ENCODE data around the gene NUP205.
A peak's percentile ranks its signal among the peaks of the same experiment; 100 is the strongest.

NUP205 gene

DNA sequence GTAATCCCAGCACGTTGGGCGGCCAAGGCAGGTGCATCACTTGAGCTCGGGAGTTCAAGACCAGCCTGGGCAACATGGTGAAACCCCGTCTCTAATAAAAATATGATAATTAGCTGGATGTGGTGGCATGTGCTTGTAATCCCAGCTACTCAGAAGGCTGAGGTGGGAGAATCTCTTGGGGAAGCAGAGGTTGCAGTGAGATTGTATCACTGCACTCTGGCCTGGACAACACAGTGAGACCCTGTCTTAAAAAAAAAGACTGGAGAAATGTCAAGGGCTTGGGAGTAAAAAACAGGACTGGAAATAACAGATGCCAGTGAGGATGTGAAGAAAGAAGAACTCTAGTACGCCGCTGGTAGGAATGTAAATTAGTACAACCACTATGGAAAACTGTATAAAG is 16.7 kb upstream of the NUP205 start:
- WGBS, result 97% methylated on average over 6 of the region's 6 CpGs
- Histone ChIP-seq H3K4me1 (ENCODE audit: insufficient read depth, low read length) (0 out of 2 replicates have a peak, but pooled peaks cover 2% of the 10 kb centered on the region), H3K36me3 (ENCODE audit: insufficient read depth, low read length) (no peaks in the 10 kb centered on the region), H3K9ac (ENCODE audit: low read depth, low read length) (no peak overlapping the region), H3K27ac (ENCODE audit: low read depth, low read length) (no peak overlapping the region), H3K9me3 (ENCODE audit: insufficient read depth, low read depth, low read length) (no peaks in the 10 kb centered on the region), H3K4me3 (ENCODE audit: low read length) (no peak overlapping the region), H3K27me3 (ENCODE audit: insufficient read depth, low read length) (no peaks in the 10 kb centered on the region)

DNA sequence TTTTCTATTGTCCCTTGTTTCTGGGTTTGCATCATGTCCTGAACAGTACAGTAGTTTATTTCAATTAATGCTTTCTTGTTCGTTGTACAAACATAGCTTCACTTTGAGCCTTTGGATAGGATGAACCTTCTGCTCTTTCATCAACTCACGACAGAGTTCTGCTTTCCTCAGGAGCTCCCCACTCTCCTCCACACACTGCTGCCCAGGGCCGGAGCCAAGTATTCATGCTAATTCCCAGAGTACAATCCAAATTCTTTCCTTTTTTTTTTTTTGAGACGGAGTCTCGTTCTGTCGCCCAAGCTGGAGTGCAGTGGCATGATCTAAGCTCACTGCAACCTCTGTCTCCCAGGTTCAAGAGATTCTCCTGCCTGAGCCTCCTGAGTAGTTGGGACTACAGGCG is 7.5 kb upstream of the NUP205 start:
- 91% methylated on average over 7 of the region's 7 CpGs for WGBS
- H3K9ac ChIP-seq (ENCODE audit: low read depth, low read length), result no peak overlapping the region
- no peaks in the 10 kb centered on the region for H3K36me3 ChIP-seq (ENCODE audit: insufficient read depth, low read length)
- no peaks in the 10 kb centered on the region for H3K27me3 ChIP-seq (ENCODE audit: insufficient read depth, low read length)
- H3K9me3 ChIP-seq (ENCODE audit: insufficient read depth, low read depth, low read length), result no peaks in the 10 kb centered on the region
- no peak overlapping the region for H3K27ac ChIP-seq (ENCODE audit: low read depth, low read length)
- H3K4me1 ChIP-seq (ENCODE audit: insufficient read depth, low read length), result no peaks in the 10 kb centered on the region
- no peak overlapping the region for H3K4me3 ChIP-seq (ENCODE audit: low read length)

DNA sequence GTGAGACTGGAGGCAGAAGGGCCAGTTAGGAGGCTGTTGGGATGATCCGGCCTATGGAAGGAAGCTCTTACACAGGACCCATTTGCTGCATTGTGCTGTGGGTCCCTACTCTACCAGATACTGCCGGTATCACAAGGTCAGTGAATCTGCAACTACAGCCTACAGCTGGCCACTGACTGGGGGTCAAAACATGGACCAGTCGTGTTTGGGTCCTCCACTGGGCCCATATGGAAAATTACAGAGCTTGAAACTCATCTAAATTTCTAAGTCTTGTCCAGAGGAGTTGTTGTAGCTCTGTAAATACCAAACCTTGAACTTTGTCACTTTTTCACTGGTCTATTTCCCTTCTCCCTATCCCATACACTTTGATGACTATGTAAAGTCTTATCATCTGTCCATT is 5.6 kb upstream of the NUP205 start:
- Histone ChIP-seq H3K4me1 (ENCODE audit: insufficient read depth, low read length) (no peaks in the 10 kb centered on the region), H3K9me3 (ENCODE audit: insufficient read depth, low read depth, low read length) (no peaks in the 10 kb centered on the region), H3K27ac (ENCODE audit: low read depth, low read length) (no peak overlapping the region), H3K9ac (ENCODE audit: low read depth, low read length) (no peak overlapping the region), H3K4me3 (ENCODE audit: low read length) (no peak overlapping the region), H3K27me3 (ENCODE audit: insufficient read depth, low read length) (no peaks in the 10 kb centered on the region), H3K36me3 (ENCODE audit: insufficient read depth, low read length) (no peaks in the 10 kb centered on the region)
- WGBS, result 61% methylated on average over 3 of the region's 3 CpGs

DNA sequence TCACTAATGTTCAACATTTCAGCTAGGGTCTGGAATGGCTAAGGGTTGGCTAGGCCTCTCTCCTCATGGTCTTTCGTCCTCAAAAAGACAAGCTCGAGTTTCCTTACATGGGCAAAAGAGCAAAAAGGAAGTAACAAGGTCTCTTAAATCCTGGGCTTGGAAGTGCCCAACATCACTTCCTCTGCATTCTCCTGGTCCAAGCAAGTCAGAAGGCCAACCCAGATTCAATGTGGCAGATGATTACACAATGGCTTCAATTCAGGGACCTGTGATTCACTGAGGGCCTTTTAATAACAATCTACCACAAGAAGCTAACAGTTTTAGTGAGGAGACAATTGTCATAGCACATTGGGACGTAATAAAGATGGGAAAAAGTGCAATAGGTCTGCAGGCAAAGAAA is 4.4 kb upstream of the NUP205 start:
- Histone ChIP-seq H3K27ac (ENCODE audit: low read depth, low read length) (no peak overlapping the region), H3K9me3 (ENCODE audit: insufficient read depth, low read depth, low read length) (no peaks in the 10 kb centered on the region), H3K4me1 (ENCODE audit: insufficient read depth, low read length) (no peaks in the 10 kb centered on the region), H3K36me3 (ENCODE audit: insufficient read depth, low read length) (no peaks in the 10 kb centered on the region), H3K4me3 (ENCODE audit: low read length) (no peak overlapping the region), H3K9ac (ENCODE audit: low read depth, low read length) (no peak overlapping the region), H3K27me3 (ENCODE audit: insufficient read depth, low read length) (no peaks in the 10 kb centered on the region)
- 95% methylated on average over 3 of the region's 3 CpGs for WGBS

DNA sequence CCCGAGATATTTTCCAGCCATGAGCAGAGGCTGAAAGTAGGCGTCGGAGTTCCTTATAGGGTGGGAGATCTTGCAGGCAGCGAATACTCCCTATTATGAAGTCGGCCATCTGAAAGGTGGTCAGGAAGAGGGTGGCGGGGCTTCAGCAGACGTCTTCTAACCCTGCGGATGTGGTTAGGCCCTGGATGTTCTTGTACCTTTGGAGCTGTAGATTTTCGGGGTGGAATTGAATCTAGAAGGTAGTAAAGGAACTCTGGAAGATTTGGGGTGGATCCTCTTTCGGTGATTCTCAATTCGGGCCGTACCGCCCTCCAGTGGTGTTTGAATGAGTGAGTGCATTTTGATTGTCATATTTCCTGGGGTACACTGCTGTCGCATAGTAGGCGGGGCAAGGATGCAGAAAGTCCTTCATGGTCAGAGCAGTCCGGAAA is 635 bp downstream of the NUP205 start:
- Histone ChIP-seq H3K27me3 (ENCODE audit: insufficient read depth, low read length) (no peaks in the 10 kb centered on the region), H3K4me3 (ENCODE audit: low read length) (peak overlapping the region; percentile 90), H3K27ac (ENCODE audit: low read depth, low read length) (peak overlapping the region; percentile 95), H3K36me3 (ENCODE audit: insufficient read depth, low read length) (no peaks in the 10 kb centered on the region), H3K9me3 (ENCODE audit: insufficient read depth, low read depth, low read length) (no peaks in the 10 kb centered on the region), H3K9ac (ENCODE audit: low read depth, low read length) (peak overlapping the region; percentile 98), H3K4me1 (ENCODE audit: insufficient read depth, low read length) (peaks cover 23% of the 10 kb centered on the region)
- under 1% methylated on average over 16 of the region's 16 CpGs for WGBS

DNA sequence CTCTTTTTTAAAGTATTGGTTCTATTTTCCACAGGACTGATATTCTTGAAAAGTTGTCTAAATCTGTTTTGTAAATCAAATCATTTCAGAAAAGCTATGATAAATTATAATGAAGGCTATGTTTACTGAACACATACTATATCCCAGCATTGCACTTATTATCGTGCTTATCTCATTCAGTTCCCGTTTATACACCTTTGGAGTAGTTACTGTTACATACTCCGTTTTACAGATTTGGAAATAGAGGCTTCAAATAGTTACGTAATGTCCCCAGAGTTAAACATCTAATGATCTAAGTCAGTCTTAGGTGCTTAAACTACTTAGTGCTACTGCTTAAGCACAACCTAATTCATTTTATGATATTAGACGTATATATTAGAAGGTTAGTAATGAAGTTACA is 1.2 kb downstream of the NUP205 start:
- Histone ChIP-seq H3K9ac (ENCODE audit: low read depth, low read length) (peak overlapping the region; percentile 98), H3K36me3 (ENCODE audit: insufficient read depth, low read length) (no peaks in the 10 kb centered on the region), H3K4me3 (ENCODE audit: low read length) (peak overlapping the region; percentile 90), H3K9me3 (ENCODE audit: insufficient read depth, low read depth, low read length) (no peaks in the 10 kb centered on the region), H3K27ac (ENCODE audit: low read depth, low read length) (no peak overlapping the region), H3K27me3 (ENCODE audit: insufficient read depth, low read length) (no peaks in the 10 kb centered on the region), H3K4me1 (ENCODE audit: insufficient read depth, low read length) (peaks cover 23% of the 10 kb centered on the region)
- 73% methylated on average over 4 of the region's 5 CpGs for WGBS

DNA sequence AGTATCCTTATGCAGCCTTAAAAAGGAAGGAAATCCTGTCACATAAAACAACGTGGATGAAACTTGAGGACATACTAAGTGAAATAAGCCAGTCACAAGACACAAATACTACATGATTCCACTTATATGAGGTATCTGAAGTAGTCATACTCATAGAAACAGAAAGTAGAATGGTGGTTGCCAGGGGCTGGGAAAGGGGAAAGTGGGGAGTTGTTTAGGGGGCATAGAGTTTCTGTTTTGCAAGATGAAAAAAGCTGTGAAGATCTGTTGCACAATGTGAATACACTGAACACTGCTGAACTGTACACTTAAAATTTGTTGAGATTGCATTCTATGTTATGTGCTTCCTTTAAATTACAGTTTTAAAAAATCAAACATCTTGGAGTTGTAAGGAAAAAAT is 2.9 kb downstream of the NUP205 start:
- H3K9me3 ChIP-seq (ENCODE audit: insufficient read depth, low read depth, low read length), result no peaks in the 10 kb centered on the region
- H3K36me3 ChIP-seq (ENCODE audit: insufficient read depth, low read length), result peaks cover 2% of the 10 kb centered on the region; the same call in 1 of the 2 replicates
- no peak overlapping the region for H3K9ac ChIP-seq (ENCODE audit: low read depth, low read length)
- H3K27me3 ChIP-seq (ENCODE audit: insufficient read depth, low read length), result no peaks in the 10 kb centered on the region
- 80% methylated on average over 1 of the region's 1 CpG for WGBS
- no peak overlapping the region for H3K4me3 ChIP-seq (ENCODE audit: low read length)
- H3K4me1 ChIP-seq (ENCODE audit: insufficient read depth, low read length), result peaks cover 23% of the 10 kb centered on the region
- H3K27ac ChIP-seq (ENCODE audit: low read depth, low read length), result peak overlapping the region; percentile 50; the same call in 1 of the 2 replicates

DNA sequence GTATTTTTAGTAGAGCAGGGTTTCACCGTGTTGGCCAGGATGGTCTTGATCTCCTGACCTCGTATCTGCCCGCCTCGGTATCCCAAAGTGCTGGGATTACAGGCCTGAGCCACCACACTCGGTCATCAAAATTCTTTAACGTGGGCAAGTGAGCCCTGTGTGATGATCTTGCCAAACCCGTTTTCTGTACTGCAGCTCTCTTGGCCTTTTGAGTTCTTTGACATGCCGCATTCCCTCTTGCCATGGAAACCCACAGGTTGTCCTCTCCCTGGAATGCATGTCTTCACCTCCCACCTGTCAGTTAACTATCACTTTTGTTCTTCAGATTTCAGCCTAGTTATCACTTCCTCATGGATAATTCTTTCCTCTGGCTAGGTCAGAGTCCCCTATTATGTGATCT is 5.0 kb downstream of the NUP205 start:
- no peaks in the 10 kb centered on the region for H3K9me3 ChIP-seq (ENCODE audit: insufficient read depth, low read depth, low read length)
- H3K4me1 ChIP-seq (ENCODE audit: insufficient read depth, low read length), result peaks cover 23% of the 10 kb centered on the region
- peak overlapping the region; percentile 91 for H3K27ac ChIP-seq (ENCODE audit: low read depth, low read length)
- no peak overlapping the region for H3K4me3 ChIP-seq (ENCODE audit: low read length)
- H3K9ac ChIP-seq (ENCODE audit: low read depth, low read length), result no peak overlapping the region; the same call in 1 of the 2 replicates
- peaks cover 7% of the 10 kb centered on the region; the same call in 1 of the 2 replicates for H3K36me3 ChIP-seq (ENCODE audit: insufficient read depth, low read length)
- H3K27me3 ChIP-seq (ENCODE audit: insufficient read depth, low read length), result no peaks in the 10 kb centered on the region
- 75% methylated on average over 8 of the region's 8 CpGs for WGBS

DNA sequence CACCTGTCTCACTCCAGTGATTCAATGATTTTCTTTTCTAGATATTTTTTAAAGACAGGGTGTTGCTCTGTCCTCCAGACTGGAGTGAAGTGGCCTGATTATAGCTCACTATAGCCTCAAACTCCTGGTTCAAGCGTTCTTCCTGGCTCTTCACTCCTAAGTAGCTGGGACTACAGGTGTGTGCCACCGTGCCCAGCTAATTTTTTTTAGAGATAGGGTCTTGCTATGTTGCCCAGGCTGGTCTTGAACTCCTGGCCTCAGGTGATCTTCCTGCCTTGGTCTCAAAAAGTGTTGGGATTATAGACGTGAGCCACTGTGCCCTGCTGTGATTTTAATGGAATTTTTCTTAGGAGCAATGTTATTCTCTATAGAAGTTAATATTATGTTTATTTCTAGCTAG is 14.1 kb downstream of the NUP205 start:
- Histone ChIP-seq H3K4me3 (ENCODE audit: low read length) (no peak overlapping the region), H3K9me3 (ENCODE audit: insufficient read depth, low read depth, low read length) (no peaks in the 10 kb centered on the region), H3K9ac (ENCODE audit: low read depth, low read length) (no peak overlapping the region), H3K27me3 (ENCODE audit: insufficient read depth, low read length) (no peaks in the 10 kb centered on the region), H3K36me3 (ENCODE audit: insufficient read depth, low read length) (peaks cover 61% of the 10 kb centered on the region), H3K4me1 (ENCODE audit: insufficient read depth, low read length) (no peaks in the 10 kb centered on the region), H3K27ac (ENCODE audit: low read depth, low read length) (no peak overlapping the region)
- over 99% methylated on average over 3 of the region's 3 CpGs for WGBS

DNA sequence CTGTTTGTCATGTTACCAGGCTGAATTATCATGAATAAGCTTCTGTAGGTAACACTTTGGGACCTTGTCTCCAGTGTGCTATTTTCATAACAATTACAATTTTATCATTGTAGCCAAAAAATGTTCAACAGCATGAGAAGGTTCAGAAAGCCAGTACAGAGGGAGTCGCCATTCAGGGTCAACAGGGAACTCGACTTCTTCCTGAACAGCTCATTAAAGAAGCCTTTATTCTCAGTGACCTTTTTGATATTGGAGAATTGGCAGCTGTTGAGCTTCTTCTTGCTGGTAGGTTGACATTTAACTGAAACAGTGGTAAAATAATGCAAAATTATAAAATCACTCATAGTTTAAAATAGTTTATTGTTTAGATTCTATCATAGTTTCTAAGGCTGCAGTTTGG is 15.8 kb downstream of the NUP205 start:
- H3K36me3 ChIP-seq (ENCODE audit: insufficient read depth, low read length), result peaks cover 78% of the 10 kb centered on the region
- H3K27ac ChIP-seq (ENCODE audit: low read depth, low read length), result no peak overlapping the region
- no peak overlapping the region for H3K9ac ChIP-seq (ENCODE audit: low read depth, low read length)
- WGBS, result 95% methylated on average over 2 of the region's 2 CpGs
- no peaks in the 10 kb centered on the region for H3K27me3 ChIP-seq (ENCODE audit: insufficient read depth, low read length)
- no peaks in the 10 kb centered on the region for H3K4me1 ChIP-seq (ENCODE audit: insufficient read depth, low read length)
- H3K4me3 ChIP-seq (ENCODE audit: low read length), result no peak overlapping the region
- no peaks in the 10 kb centered on the region for H3K9me3 ChIP-seq (ENCODE audit: insufficient read depth, low read depth, low read length)

DNA sequence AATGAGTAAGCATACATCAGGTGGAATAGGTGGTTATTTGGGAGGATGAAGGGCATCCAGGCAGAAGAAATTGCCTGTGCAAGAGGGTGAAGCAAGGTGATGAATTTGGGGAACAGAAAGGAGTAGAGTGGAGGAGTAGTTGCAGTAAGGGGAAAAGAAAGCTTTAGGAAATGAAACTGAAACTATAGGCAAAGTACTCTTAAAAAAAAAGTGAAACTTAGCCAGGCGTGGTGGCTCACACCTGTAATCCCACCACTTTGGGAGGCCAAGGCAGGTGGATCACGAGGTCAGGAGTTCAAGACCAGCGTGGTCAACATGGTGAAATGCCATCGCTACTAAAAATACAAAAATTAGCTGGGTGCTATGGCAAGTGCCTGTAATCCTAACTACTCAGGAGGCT is 17.6 kb downstream of the NUP205 start:
- no peaks in the 10 kb centered on the region for H3K4me1 ChIP-seq (ENCODE audit: insufficient read depth, low read length)
- 97% methylated on average over 4 of the region's 4 CpGs for whole genome bisulfite sequencing
- no peaks in the 10 kb centered on the region for H3K9me3 ChIP-seq (ENCODE audit: insufficient read depth, low read depth, low read length)
- H3K9ac ChIP-seq (ENCODE audit: low read depth, low read length), result no peak overlapping the region
- no peaks in the 10 kb centered on the region for H3K27me3 ChIP-seq (ENCODE audit: insufficient read depth, low read length)
- H3K27ac ChIP-seq (ENCODE audit: low read depth, low read length), result no peak overlapping the region
- H3K36me3 ChIP-seq (ENCODE audit: insufficient read depth, low read length), result peaks cover 95% of the 10 kb centered on the region
- no peak overlapping the region for H3K4me3 ChIP-seq (ENCODE audit: low read length)

DNA sequence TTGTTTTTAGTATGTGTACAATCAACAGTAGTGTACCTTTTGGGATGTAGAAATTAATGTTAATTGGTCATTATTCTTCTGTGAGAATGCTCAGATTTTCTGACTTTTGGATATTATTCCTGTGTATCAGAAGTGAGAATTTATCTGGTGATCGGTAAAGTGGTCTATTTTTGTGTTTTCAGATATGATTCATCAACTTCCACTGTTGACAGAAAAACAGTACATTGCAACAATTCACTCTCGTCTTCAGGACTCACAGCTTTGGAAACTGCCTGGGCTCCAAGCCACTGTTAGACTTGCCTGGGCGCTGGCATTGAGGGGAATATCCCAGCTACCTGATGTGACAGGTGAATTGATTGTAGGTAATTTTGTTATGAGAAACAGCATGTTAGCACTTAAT is 20.9 kb downstream of the NUP205 start:
- H3K9ac ChIP-seq (ENCODE audit: low read depth, low read length), result no peak overlapping the region
- WGBS, result 94% methylated on average over 3 of the region's 3 CpGs

More for the DNA sequence above, 20.9 kb downstream of the NUP205 start:
- no peaks in the 10 kb centered on the region for H3K9me3 ChIP-seq (ENCODE audit: insufficient read depth, low read depth, low read length)
- no peaks in the 10 kb centered on the region for H3K27me3 ChIP-seq (ENCODE audit: insufficient read depth, low read length)
- H3K36me3 ChIP-seq (ENCODE audit: insufficient read depth, low read length), result peaks cover 100% of the 10 kb centered on the region
- H3K27ac ChIP-seq (ENCODE audit: low read depth, low read length), result no peak overlapping the region
- H3K4me1 ChIP-seq (ENCODE audit: insufficient read depth, low read length), result no peaks in the 10 kb centered on the region
- no peak overlapping the region for H3K4me3 ChIP-seq (ENCODE audit: low read length)
